NCI-H345 treated with DMSO at 0.1 percent for 48 hours (cell line): ENCODE data around the gene AHSG.
A peak's percentile ranks its signal among the peaks of the same experiment; 100 is the strongest.

ENCODE experiments used
- DNase-seq: peaks from one replicate; lab custom pipeline; 2025; ENCODE audit not compliant: unreplicated experiment; lab: John Stamatoyannopoulos, UW

Gene AHSG

GRCh38 chr3:186592682-186593081 lies 20.2 kb upstream of the AHSG start:
- DNase-seq: no peak

GRCh38 chr3:186593862-186594261 lies 19.0 kb upstream of the AHSG start:
- no peak for DNase-seq

GRCh38 chr3:186594591-186595113 lies 18.2 kb upstream of the AHSG start:
- no peak for DNase-seq

- DNase-seq: no peak
Measured at GRCh38 chr3:186596568-186597287, 16.1 kb upstream of the AHSG start.

- no peak for DNase-seq
Measured at GRCh38 chr3:186598108-186598784, 14.6 kb upstream of the AHSG start.

GRCh38 chr3:186598794-186599141 lies 14.1 kb upstream of the AHSG start:
- DNase-seq: no peak

GRCh38 chr3:186599142-186599784 lies 13.6 kb upstream of the AHSG start:
- DNase-seq: no peak

GRCh38 chr3:186599785-186600166 lies 13.1 kb upstream of the AHSG start:
- no peak for DNase-seq

- DNase-seq: no peak
Measured at GRCh38 chr3:186600896-186601295, 12.0 kb upstream of the AHSG start.

- DNase-seq: no peak
Measured at GRCh38 chr3:186603159-186603558, 9.7 kb upstream of the AHSG start.

- no peak for DNase-seq
Measured at GRCh38 chr3:186605078-186605477, 7.8 kb upstream of the AHSG start.

GRCh38 chr3:186605561-186606545 lies 7.0 kb upstream of the AHSG start:
- no peak for DNase-seq

- DNase-seq: no peak
Measured at GRCh38 chr3:186608624-186609215, 4.1 kb upstream of the AHSG start.

- DNase-seq: no peak
Measured at GRCh38 chr3:186609247-186609868, 3.5 kb upstream of the AHSG start.

GRCh38 chr3:186612065-186612464 lies 795 bp upstream of the AHSG start:
- DNase-seq: no peak

- no peak for DNase-seq
Measured at GRCh38 chr3:186613637-186614265, 891 bp downstream of the AHSG start.

GRCh38 chr3:186614266-186614596 lies 1.4 kb downstream of the AHSG start:
- DNase-seq: no peak

GRCh38 chr3:186614597-186615483 lies 2.0 kb downstream of the AHSG start:
- DNase-seq: peak; percentile 78

GRCh38 chr3:186616299-186616617 lies 3.4 kb downstream of the AHSG start:
- DNase-seq: no peak
